GM23338 (cell line): Measurements from ENCODE around the gene SYTL1. TPM values are rescaled to one million over a fixed set of nuclear protein-coding genes. Genes with fewer than 3 reads are reported as not detected.

Experiments used
- EZH2phosphoT487 ChIP-seq: fragments of 200-600 bp; sonication (generic); IDR thresholded peaks from one replicate; pipeline ENCODE4 v1.8.1; 2018; ENCODE audit warnings: antibody characterized with exemption; ENCODE audit not compliant: unreplicated experiment
- POLR2AphosphoS5 ChIP-seq: IDR thresholded peaks from 2 replicates; pipeline ENCODE4 v1.6.1; 2016; ENCODE audit warnings: antibody characterized with exemption, low read depth
- ZNF114 ChIP-seq: fragments of 250-450 bp; sonication (Bioruptor Pico); IDR thresholded peaks from 2 replicates; pipeline ENCODE4 v1.5.0; 2020; ENCODE audit warnings: mild to moderate bottlenecking, moderate library complexity
- ZNF331 ChIP-seq: fragments of 250-450 bp; sonication (Bioruptor Pico); IDR thresholded peaks from 2 replicates; pipeline ENCODE4 v1.5.0; 2020; ENCODE audit warnings: low read depth, mild to moderate bottlenecking, moderate library complexity
- polyA plus RNA-seq: library from polyadenylated mRNA; unstranded; fragments of >200 nt; fragmentation: Nextera tagmentation; extraction: Ambion mirVana; gene quantifications from 2 replicates; pipeline ENCODE4 v1.2.1, GENCODE V29; 2016
- total RNA-seq: library from RNA; depleted of rRNA; stranded (reverse); fragments of >200 nt; shearing (Covaris generic); gene quantifications from 2 replicates; pipeline ENCODE4 v1.2.3, GENCODE V29; 2014
- TF ChIP-seq, protein P1 (sequence below): fragments of 250-450 bp; sonication (Bioruptor Pico); IDR thresholded peaks from 2 replicates; pipeline ENCODE4 v1.5.0; 2020; ENCODE audit warnings: mild to moderate bottlenecking, moderate library complexity
- TF ChIP-seq, protein P2 (sequence below): IDR thresholded peaks from one replicate; pipeline ENCODE4 v1.6.1; 2018; ENCODE audit warnings: antibody characterized with exemption; ENCODE audit not compliant: unreplicated experiment

Gene SYTL1
- total and polyA plus RNA-seq, 2 experiments from 2014 or later: 4.9 to 12.3 TPM

DNA sequence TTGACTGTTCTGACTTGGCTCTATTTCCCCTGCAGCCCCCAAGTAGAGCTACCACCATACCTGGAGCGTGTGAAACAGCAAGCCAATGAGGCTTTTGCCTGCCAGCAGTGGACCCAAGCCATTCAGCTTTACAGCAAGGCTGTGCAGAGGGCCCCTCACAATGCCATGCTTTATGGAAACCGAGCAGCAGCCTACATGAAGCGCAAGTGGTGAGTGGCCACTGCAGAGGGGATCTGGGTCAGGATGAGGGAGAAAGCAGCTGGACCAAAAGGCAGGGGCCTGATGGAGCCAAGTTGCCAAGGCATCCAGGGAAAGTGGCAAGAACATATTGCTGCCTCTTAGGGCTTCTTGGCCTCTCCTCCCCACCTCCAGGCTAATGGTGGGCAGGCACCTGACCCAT is 43.9 kb upstream of the SYTL1 start (continued):
- TF ChIP-seq, protein P1, sequence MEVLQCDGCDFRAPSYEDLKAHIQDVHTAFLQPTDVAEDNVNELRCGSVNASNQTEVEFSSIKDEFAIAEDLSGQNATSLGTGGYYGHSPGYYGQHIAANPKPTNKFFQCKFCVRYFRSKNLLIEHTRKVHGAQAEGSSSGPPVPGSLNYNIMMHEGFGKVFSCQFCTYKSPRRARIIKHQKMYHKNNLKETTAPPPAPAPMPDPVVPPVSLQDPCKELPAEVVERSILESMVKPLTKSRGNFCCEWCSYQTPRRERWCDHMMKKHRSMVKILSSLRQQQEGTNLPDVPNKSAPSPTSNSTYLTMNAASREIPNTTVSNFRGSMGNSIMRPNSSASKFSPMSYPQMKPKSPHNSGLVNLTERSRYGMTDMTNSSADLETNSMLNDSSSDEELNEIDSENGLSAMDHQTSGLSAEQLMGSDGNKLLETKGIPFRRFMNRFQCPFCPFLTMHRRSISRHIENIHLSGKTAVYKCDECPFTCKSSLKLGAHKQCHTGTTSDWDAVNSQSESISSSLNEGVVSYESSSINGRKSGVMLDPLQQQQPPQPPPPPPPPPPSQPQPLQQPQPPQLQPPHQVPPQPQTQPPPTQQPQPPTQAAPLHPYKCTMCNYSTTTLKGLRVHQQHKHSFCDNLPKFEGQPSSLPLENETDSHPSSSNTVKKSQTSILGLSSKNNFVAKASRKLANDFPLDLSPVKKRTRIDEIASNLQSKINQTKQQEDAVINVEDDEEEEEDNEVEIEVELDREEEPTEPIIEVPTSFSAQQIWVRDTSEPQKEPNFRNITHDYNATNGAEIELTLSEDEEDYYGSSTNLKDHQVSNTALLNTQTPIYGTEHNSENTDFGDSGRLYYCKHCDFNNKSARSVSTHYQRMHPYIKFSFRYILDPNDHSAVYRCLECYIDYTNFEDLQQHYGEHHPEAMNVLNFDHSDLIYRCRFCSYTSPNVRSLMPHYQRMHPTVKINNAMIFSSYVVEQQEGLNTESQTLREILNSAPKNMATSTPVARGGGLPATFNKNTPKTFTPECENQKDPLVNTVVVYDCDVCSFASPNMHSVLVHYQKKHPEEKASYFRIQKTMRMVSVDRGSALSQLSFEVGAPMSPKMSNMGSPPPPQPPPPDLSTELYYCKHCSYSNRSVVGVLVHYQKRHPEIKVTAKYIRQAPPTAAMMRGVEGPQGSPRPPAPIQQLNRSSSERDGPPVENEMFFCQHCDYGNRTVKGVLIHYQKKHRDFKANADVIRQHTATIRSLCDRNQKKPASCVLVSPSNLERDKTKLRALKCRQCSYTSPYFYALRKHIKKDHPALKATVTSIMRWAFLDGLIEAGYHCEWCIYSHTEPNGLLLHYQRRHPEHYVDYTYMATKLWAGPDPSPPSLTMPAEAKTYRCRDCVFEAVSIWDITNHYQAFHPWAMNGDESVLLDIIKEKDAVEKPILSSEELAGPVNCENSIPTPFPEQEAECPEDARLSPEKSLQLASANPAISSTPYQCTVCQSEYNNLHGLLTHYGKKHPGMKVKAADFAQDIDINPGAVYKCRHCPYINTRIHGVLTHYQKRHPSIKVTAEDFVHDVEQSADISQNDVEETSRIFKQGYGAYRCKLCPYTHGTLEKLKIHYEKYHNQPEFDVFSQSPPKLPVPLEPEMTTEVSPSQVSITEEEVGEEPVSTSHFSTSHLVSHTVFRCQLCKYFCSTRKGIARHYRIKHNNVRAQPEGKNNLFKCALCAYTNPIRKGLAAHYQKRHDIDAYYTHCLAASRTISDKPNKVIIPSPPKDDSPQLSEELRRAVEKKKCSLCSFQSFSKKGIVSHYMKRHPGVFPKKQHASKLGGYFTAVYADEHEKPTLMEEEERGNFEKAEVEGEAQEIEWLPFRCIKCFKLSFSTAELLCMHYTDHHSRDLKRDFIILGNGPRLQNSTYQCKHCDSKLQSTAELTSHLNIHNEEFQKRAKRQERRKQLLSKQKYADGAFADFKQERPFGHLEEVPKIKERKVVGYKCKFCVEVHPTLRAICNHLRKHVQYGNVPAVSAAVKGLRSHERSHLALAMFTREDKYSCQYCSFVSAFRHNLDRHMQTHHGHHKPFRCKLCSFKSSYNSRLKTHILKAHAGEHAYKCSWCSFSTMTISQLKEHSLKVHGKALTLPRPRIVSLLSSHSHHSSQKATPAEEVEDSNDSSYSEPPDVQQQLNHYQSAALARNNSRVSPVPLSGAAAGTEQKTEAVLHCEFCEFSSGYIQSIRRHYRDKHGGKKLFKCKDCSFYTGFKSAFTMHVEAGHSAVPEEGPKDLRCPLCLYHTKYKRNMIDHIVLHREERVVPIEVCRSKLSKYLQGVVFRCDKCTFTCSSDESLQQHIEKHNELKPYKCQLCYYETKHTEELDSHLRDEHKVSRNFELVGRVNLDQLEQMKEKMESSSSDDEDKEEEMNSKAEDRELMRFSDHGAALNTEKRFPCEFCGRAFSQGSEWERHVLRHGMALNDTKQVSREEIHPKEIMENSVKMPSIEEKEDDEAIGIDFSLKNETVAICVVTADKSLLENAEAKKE (CRISPR knock-in tag): no peak
- TF ChIP-seq ZNF331 (CRISPR knock-in tag) (no peak), ZNF114 (no peak), POLR2AphosphoS5 (no peak), EZH2phosphoT487 (no peak)
- TF ChIP-seq, protein P2, sequence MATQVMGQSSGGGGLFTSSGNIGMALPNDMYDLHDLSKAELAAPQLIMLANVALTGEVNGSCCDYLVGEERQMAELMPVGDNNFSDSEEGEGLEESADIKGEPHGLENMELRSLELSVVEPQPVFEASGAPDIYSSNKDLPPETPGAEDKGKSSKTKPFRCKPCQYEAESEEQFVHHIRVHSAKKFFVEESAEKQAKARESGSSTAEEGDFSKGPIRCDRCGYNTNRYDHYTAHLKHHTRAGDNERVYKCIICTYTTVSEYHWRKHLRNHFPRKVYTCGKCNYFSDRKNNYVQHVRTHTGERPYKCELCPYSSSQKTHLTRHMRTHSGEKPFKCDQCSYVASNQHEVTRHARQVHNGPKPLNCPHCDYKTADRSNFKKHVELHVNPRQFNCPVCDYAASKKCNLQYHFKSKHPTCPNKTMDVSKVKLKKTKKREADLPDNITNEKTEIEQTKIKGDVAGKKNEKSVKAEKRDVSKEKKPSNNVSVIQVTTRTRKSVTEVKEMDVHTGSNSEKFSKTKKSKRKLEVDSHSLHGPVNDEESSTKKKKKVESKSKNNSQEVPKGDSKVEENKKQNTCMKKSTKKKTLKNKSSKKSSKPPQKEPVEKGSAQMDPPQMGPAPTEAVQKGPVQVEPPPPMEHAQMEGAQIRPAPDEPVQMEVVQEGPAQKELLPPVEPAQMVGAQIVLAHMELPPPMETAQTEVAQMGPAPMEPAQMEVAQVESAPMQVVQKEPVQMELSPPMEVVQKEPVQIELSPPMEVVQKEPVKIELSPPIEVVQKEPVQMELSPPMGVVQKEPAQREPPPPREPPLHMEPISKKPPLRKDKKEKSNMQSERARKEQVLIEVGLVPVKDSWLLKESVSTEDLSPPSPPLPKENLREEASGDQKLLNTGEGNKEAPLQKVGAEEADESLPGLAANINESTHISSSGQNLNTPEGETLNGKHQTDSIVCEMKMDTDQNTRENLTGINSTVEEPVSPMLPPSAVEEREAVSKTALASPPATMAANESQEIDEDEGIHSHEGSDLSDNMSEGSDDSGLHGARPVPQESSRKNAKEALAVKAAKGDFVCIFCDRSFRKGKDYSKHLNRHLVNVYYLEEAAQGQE: no peak
